HG03060 (cell line): ENCODE measurements around the gene NEURL1B.
"Not testable (repeated sequence)": the region's sequence is repeated elsewhere in the genome, so short reads cannot be mapped to it uniquely, and the experiment has no call there.

Experiments
- ATAC-seq: cut with Tn5 transposase; IDR thresholded peaks from one replicate; pipeline ENCODE4 v1.9.1; 2021; ENCODE audit warnings: low read depth, moderate number of reproducible peaks; ENCODE audit not compliant: unreplicated experiment

Gene NEURL1B

GRCh38 chr5:172647352-172648012, 6.4 kb downstream of the NEURL1B start:
- no peak for ATAC-seq

GRCh38 chr5:172648013-172648381, 6.9 kb downstream of the NEURL1B start:
- ATAC-seq: no peak

GRCh38 chr5:172648755-172649154, 7.7 kb downstream of the NEURL1B start:
- no peak for ATAC-seq

GRCh38 chr5:172656496-172656895, 15.4 kb downstream of the NEURL1B start:
- not testable (repeated sequence) for ATAC-seq

GRCh38 chr5:172657524-172658233, 16.6 kb downstream of the NEURL1B start:
- ATAC-seq: not testable (repeated sequence)

- ATAC-seq: no peak
These were observed 17.3 kb downstream of the NEURL1B start for GRCh38 chr5:172658391-172658790.

GRCh38 chr5:172658961-172659501, 18.0 kb downstream of the NEURL1B start:
- no peak for ATAC-seq

GRCh38 chr5:172659570-172659908, 18.5 kb downstream of the NEURL1B start:
- ATAC-seq: no peak

GRCh38 chr5:172659909-172660628, 19.0 kb downstream of the NEURL1B start:
- ATAC-seq: no peak

- no peak for ATAC-seq
These were observed 19.9 kb downstream of the NEURL1B start for GRCh38 chr5:172660974-172661373.

GRCh38 chr5:172661526-172661925, 20.5 kb downstream of the NEURL1B start:
- ATAC-seq: no peak

GRCh38 chr5:172662596-172662995, 21.5 kb downstream of the NEURL1B start:
- no peak for ATAC-seq

GRCh38 chr5:172664018-172664417, 23.0 kb downstream of the NEURL1B start:
- ATAC-seq: no peak

- no peak for ATAC-seq
These were observed 23.8 kb downstream of the NEURL1B start for GRCh38 chr5:172664681-172665541.

GRCh38 chr5:172666251-172666650, 25.2 kb downstream of the NEURL1B start:
- ATAC-seq: no peak

- ATAC-seq: no peak
These were observed 26.9 kb downstream of the NEURL1B start for GRCh38 chr5:172667786-172668593.

- no peak for ATAC-seq
These were observed 27.6 kb downstream of the NEURL1B start for GRCh38 chr5:172668594-172669071.

GRCh38 chr5:172669386-172670004, 28.4 kb downstream of the NEURL1B start:
- no peak for ATAC-seq

- ATAC-seq: no peak
These were observed 28.9 kb downstream of the NEURL1B start for GRCh38 chr5:172670005-172670402.
